K562 (cell line): Measurements from ENCODE around the gene PACS2. TPM values are rescaled to one million over a fixed set of nuclear protein-coding genes. Genes with fewer than 3 reads are reported as not detected.

Experiments used
- CBFB ChIP-seq: sonication (generic); formaldehyde crosslinking; IDR thresholded peaks from 2 replicates; pipeline ENCODE4 v1.4.0; 2020; ENCODE audit warnings: mild to moderate bottlenecking, missing genetic modification reagents
- CHD4 ChIP-seq: fragments of 200-600 bp; sonication (generic); IDR thresholded peaks from 3 replicates; pipeline ENCODE4 v1.6.1; 2012; ENCODE audit warnings: low read depth, mild to moderate bottlenecking, mixed read lengths, low read length, inconsistent platforms; ENCODE audit not compliant: insufficient read depth, insufficient replicate concordance, poor library complexity, severe bottlenecking
- CLOCK ChIP-seq: fragments of 250-450 bp; sonication (Bioruptor Pico); IDR thresholded peaks from 2 replicates; pipeline ENCODE4 v1.4.0; 2020; ENCODE audit warnings: mild to moderate bottlenecking, moderate library complexity, borderline replicate concordance
- DACH1 ChIP-seq: fragments of 450-650 bp; IDR thresholded peaks from 2 replicates; pipeline ENCODE4 v1.6.1; 2018; ENCODE audit not compliant: partially characterized antibody
- KLF6 ChIP-seq: fragments of 250-450 bp; sonication (Bioruptor Pico); IDR thresholded peaks from 2 replicates; pipeline ENCODE4 v1.4.0; 2020; ENCODE audit warnings: mild to moderate bottlenecking, moderate library complexity, borderline replicate concordance
- MGA ChIP-seq: fragments of 450-650 bp; IDR thresholded peaks from 2 replicates; pipeline ENCODE4 v1.6.1; 2016; ENCODE audit warnings: mild to moderate bottlenecking, moderate library complexity
- SMC3 ChIP-seq: conservative IDR thresholded peaks from 2 replicates; pipeline ENCODE4 v1.6.1; 2011; ENCODE audit warnings: low read depth, low read length, improper control_type of control experiment; ENCODE audit not compliant: insufficient read depth
- polyA plus RNA-seq, 8 experiments: library from polyadenylated mRNA; depleted of rRNA in 4 of 8; stranded (reverse) in 5 of 8; unstranded in 3 of 8; fragments of >200 nt; fragmentation: Nextera tagmentation in 2 of 8; fragmentation: Illumina TruSeq in 1 of 8; extraction: Ambion mirVana in 2 of 8; extraction: Trizol in 1 of 8; gene quantifications; 2 replicates each; pipeline versions ENCODE4 v1.2.1 to v1.2.3, GENCODE V29; 2011 to 2014; ENCODE audit warnings: inconsistent platforms in 1 of 8, missing spikeins in 1 of 8
- total RNA-seq, 7 experiments: library from RNA; depleted of rRNA in 6 of 7; stranded (reverse); fragments of >200 nt in 6 of 7; fragmentation: Illumina TruSeq in 2 of 7; extraction: Trizol in 2 of 7; gene quantifications; 2 replicates each; pipeline versions ENCODE4 v1.2.1 to v1.2.3, GENCODE V29; 2011 to 2021; ENCODE audit warnings: low replicate concordance in 1 of 7
- TF ChIP-seq, protein P1 (sequence below): sonication (generic); formaldehyde crosslinking; IDR thresholded peaks from 2 replicates; pipeline ENCODE4 v1.5.0; 2020; ENCODE audit warnings: missing genetic modification reagents
- TF ChIP-seq, protein P2 (sequence below): fragments of 450-650 bp; IDR thresholded peaks from 2 replicates; pipeline ENCODE4 v1.6.1; 2016; ENCODE audit warnings: antibody characterized with exemption

The PACS2 gene
- total and polyA plus RNA-seq, 9 of the 15 experiments (the other 6 are each of a cell fraction or from before 2014, with no cell fraction given) = 0.11 to 20.8 (median 9.9) TPM

DNA sequence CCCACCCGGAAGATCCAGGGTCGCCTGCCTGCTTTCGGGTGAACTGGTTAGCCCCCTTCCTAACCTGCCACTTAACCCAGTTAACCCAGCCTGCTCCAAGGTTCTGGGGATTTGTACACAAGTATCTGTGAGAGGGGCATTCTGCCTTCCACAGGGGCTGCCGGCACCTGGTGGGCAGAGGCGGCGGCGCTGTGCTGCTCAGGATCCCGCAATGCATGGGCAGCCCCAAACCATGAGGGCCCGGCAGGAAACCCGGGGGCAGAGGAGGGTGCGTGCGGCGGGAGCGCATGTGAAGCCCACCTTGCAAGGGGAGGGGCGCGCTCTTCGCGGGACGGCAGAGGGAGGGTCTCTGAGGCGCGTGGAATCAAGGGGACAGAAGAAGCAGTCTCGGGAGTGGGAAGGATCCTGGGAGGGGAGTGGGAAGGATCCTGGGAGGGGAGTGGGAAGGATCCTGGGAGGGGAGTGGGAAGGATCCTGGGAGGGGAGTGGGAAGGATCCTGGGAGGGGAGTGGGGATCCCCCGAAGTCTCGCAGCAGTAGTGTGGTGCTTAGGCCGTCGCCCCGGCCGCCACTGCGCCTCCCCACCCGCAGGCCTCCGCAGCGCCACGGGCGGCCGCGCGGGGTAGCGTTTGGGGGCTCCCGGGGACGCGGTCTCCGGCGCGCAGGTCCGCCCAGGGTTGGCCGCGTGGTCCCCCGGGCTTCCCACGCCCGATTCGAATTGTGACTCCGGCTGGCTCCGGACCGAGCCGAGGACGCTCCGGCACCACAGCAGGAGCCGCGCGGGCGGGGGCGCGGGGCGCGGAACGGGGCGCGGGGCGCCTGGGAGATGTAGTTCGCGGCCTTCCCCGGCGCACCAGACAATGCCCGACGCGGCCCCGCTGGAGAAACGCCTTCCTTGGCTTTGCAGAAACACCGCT, 100.2 kb downstream of the PACS2 start (continued):
- TF ChIP-seq MGA (0 out of 2 replicates have a peak, but pooled peaks have one; percentile 15), CBFB (CRISPR knock-in tag) (no peak), SMC3 (no peak), KLF6 (CRISPR knock-in tag) (no peak), CLOCK (CRISPR knock-in tag) (no peak), DACH1 (no peak), CHD4 (no peak)
- TF ChIP-seq, protein P1, sequence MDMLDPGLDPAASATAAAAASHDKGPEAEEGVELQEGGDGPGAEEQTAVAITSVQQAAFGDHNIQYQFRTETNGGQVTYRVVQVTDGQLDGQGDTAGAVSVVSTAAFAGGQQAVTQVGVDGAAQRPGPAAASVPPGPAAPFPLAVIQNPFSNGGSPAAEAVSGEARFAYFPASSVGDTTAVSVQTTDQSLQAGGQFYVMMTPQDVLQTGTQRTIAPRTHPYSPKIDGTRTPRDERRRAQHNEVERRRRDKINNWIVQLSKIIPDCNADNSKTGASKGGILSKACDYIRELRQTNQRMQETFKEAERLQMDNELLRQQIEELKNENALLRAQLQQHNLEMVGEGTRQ (CRISPR knock-in tag) = no peak
- TF ChIP-seq, protein P2, sequence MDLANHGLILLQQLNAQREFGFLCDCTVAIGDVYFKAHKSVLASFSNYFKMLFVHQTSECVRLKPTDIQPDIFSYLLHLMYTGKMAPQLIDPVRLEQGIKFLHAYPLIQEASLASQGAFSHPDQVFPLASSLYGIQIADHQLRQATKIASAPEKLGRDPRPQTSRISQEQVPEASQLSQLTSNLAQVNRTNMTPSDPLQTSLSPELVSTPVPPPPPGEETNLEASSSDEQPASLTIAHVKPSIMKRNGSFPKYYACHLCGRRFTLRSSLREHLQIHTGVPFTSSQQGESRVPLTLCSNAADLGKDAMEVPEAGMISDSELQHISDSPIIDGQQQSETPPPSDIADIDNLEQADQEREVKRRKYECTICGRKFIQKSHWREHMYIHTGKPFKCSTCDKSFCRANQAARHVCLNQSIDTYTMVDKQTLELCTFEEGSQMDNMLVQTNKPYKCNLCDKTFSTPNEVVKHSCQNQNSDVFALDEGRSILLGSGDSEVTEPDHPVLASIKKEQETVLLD = no peak
